ENCODE results near the gene DNAH14.

GRCh38 chr1:225207791-225208190 is 278.3 kb downstream of the DNAH14 start:
- TF ChIP-seq, protein P1, sequence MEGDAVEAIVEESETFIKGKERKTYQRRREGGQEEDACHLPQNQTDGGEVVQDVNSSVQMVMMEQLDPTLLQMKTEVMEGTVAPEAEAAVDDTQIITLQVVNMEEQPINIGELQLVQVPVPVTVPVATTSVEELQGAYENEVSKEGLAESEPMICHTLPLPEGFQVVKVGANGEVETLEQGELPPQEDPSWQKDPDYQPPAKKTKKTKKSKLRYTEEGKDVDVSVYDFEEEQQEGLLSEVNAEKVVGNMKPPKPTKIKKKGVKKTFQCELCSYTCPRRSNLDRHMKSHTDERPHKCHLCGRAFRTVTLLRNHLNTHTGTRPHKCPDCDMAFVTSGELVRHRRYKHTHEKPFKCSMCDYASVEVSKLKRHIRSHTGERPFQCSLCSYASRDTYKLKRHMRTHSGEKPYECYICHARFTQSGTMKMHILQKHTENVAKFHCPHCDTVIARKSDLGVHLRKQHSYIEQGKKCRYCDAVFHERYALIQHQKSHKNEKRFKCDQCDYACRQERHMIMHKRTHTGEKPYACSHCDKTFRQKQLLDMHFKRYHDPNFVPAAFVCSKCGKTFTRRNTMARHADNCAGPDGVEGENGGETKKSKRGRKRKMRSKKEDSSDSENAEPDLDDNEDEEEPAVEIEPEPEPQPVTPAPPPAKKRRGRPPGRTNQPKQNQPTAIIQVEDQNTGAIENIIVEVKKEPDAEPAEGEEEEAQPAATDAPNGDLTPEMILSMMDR (IDR thresholded peaks at IDR 0.05) = no peak
- TF ChIP-seq ZFX (IDR thresholded peaks at IDR 0.05; ENCODE audit: borderline replicate concordance) = no peak

Data from 22Rv1 (cell line).